GM04503 (cell line): ENCODE measurements around the gene DAPK1.
"Not testable (repeated sequence)": the region's sequence is repeated elsewhere in the genome, so short reads cannot be mapped to it uniquely, and the experiment has no call there.

Source experiments
- DNase-seq: peaks from one replicate; pipeline ENCODE4 v3.0.0-alpha.2; 2012; ENCODE audit warnings: low read depth

DAPK1 gene

GRCh38 chr9:87716141-87716540, 218.5 kb downstream of the DAPK1 start:
- no peak for DNase-seq

- no peak for DNase-seq
Measured at GRCh38 chr9:87717456-87717855, 219.8 kb downstream of the DAPK1 start.

GRCh38 chr9:87718231-87718630, 220.6 kb downstream of the DAPK1 start:
- no peak for DNase-seq

GRCh38 chr9:87718852-87719612, 221.4 kb downstream of the DAPK1 start:
- no peak for DNase-seq

GRCh38 chr9:87720173-87720572, 222.5 kb downstream of the DAPK1 start:
- DNase-seq: no peak

GRCh38 chr9:87722393-87723088, 224.9 kb downstream of the DAPK1 start:
- DNase-seq: no peak

GRCh38 chr9:87725356-87725899, 227.8 kb downstream of the DAPK1 start:
- DNase-seq: no peak

- DNase-seq: peak; percentile 48
Measured at GRCh38 chr9:87725900-87726709, 228.4 kb downstream of the DAPK1 start, which contains the start of gene CTSL. CTSL (plus strand) TSS chr9:87726119; CDS start chr9:87727604, 1,485 bp downstream.

- no peak for DNase-seq
Measured at GRCh38 chr9:87729246-87729645, 231.6 kb downstream of the DAPK1 start.

GRCh38 chr9:87731321-87731720, 233.7 kb downstream of the DAPK1 start:
- DNase-seq: no peak

- no peak for DNase-seq
Measured at GRCh38 chr9:87732344-87732743, 234.7 kb downstream of the DAPK1 start.

- DNase-seq: no peak
Measured at GRCh38 chr9:87732756-87733155, 235.1 kb downstream of the DAPK1 start.

- no peak for DNase-seq
Measured at GRCh38 chr9:87733273-87734052, 235.8 kb downstream of the DAPK1 start.

- no peak for DNase-seq
Measured at GRCh38 chr9:87734106-87734505, 236.4 kb downstream of the DAPK1 start.

- DNase-seq: no peak
Measured at GRCh38 chr9:87739546-87739945, 241.9 kb downstream of the DAPK1 start.

- no peak for DNase-seq
Measured at GRCh38 chr9:87740209-87740608, 242.5 kb downstream of the DAPK1 start.

- no peak for DNase-seq
Measured at GRCh38 chr9:87741326-87741725, 243.7 kb downstream of the DAPK1 start.

GRCh38 chr9:87741891-87742290, 244.2 kb downstream of the DAPK1 start:
- DNase-seq: no peak

- DNase-seq: no peak
Measured at GRCh38 chr9:87742813-87743428, 245.3 kb downstream of the DAPK1 start.

- DNase-seq: not testable (repeated sequence)
Measured at GRCh38 chr9:87744247-87744646, 246.6 kb downstream of the DAPK1 start.

GRCh38 chr9:87746186-87746585, 248.5 kb downstream of the DAPK1 start:
- DNase-seq: no peak
